Right lobe of liver (tissue), 4 donors: ENCODE data around the gene CASZ1.

Experiments
- CTCF ChIP-seq, 4 donors: fragments of 200-600 bp in 3 of 4; fragments of 450-650 bp in 1 of 4; IDR thresholded peaks; one replicate each; pipeline versions ENCODE4 v1.5.1 to v1.8.0; 2016 to 2022; ENCODE audit warnings: antibody characterized with exemption in 4 of 4, mild to moderate bottlenecking in 2 of 4
- POLR2A ChIP-seq: fragments of 450-650 bp; IDR thresholded peaks from one replicate; pipeline ENCODE4 v1.6.1; 2017; ENCODE audit warnings: antibody characterized with exemption, mild to moderate bottlenecking
- donor health status: DM: no; HTN: no; CAD: no.
- donor health status: DM: no; HTN: no; CAD: no.
- donor health status: DM: no; HTN: yes; CAD: no.

GRCh38 chr1:10723317-10723716 is 73.1 kb downstream of the CASZ1 start:
- TF ChIP-seq CTCF (IDR thresholded peaks at IDR 0.05) (no peak), POLR2A (no peak)
